NCI-H146 treated with DMSO at 0.1 percent for 48 hours (cell line): ENCODE data around the gene MYO7A.

Experiments
- DNase-seq: peaks from one replicate; lab custom pipeline; 2025; ENCODE audit not compliant: unreplicated experiment; lab: John Stamatoyannopoulos, UW

MYO7A gene

DNA sequence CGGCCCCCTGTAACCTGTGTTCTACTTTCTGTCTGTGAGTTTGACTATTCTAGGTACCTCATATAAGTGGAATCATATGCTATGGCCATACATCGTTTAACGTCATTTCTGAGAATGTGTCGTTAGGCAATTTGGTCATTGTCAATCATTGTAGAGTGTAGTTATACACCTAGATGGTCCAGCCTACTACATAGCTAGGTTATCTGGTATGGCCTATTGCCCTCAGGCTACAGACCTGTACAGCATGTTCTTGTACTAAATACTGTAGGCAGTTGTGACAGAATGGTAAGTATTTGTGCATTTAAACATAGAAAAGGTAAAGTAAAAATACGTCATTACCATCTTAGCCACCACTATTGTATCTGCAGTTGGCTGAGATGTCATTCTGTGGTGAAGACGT, 35.2 kb downstream of the MYO7A start:
- no peak for DNase-seq

- no peak for DNase-seq
Observed at GRCh38 chr11:77165066-77165465, 37.0 kb downstream of the MYO7A start.

DNA sequence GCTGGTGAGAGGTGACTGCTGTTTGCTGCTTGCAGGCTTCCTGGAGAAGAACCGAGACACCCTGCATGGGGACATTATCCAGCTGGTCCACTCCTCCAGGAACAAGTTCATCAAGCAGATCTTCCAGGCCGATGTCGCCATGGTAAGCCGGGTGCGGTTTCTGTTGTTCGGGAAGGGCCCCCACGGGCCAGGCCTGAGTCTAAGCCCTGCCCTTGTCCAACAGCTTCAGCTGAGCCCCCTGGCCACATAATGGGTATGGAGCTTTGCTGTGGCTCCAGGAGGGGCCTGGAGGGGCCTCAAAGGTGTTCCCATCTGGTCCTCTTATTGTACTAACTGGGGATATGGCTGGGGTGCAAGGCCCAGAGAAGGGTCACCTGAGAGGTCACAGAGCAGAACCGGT, 38.0 kb downstream of the MYO7A start:
- DNase-seq = no peak

- DNase-seq = no peak
Observed at GRCh38 chr11:77167111-77167626, 39.1 kb downstream of the MYO7A start.

DNA sequence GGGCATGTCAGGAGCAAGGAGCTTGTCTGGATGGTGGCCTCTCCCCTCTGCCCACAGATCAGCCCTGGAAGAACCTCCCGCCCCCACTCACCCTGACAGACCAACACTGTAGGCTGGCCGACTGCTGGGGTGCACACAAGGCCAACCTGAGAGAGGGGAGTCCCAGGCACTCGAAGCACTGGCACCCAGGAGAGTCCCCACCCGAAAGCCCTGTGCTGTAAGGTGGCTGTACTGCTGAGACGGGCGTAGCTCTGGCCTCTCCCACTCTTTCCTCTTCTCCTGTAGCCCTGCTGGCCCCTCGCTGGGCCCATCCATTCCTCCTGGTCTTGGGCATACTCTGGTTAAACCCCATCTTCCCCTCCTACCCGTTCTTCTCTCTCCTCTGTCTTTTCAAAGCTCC, 39.7 kb downstream of the MYO7A start:
- no peak for DNase-seq

- no peak for DNase-seq
Observed at GRCh38 chr11:77170107-77170506, 42.1 kb downstream of the MYO7A start.

DNA sequence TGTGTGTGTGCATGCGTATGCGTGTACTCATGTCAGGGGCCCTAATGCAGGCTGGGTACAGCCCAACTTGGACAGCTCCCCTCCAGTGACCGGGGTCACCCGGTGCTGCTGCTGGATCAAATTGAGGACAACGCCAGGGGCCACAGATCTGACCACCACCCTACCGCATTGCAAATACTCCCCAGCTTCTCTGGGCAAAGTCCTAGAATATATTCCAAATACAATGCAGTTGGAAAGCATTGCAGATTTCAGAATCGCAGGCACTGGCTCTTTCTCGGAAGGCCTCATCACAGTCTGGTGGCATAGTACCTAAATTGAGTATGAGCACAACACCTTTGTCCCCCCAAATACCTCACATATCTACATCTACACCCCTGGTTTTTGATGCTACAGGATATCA, 43.2 kb downstream of the MYO7A start:
- no peak for DNase-seq

- no peak for DNase-seq
Observed at GRCh38 chr11:77171885-77172665, 44.0 kb downstream of the MYO7A start.

GRCh38 chr11:77172666-77172982, 44.6 kb downstream of the MYO7A start:
- no peak for DNase-seq

DNA sequence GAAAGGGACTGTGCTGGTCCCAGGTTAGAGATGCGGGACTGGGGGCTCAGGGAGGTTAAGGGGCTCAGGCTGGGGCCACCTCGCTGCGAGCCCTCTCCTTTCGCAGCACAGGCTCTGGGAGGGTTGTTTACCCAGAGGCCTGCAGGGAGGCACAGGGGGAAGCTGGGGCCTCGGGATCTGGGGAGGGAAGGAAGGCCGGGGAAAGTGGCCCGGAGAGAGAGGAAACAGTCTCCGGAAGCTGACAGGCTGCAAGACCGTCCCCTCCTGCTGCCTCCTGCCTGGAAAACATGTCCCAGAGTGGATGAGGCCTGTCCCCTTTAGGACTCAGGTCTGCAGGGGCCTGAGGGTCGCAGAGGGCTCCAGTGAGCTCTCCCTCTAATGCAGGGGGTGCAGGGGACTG, 45.4 kb downstream of the MYO7A start:
- no peak for DNase-seq

- DNase-seq = peak; percentile 72
Observed at GRCh38 chr11:77174559-77174958, 46.5 kb downstream of the MYO7A start.

DNA sequence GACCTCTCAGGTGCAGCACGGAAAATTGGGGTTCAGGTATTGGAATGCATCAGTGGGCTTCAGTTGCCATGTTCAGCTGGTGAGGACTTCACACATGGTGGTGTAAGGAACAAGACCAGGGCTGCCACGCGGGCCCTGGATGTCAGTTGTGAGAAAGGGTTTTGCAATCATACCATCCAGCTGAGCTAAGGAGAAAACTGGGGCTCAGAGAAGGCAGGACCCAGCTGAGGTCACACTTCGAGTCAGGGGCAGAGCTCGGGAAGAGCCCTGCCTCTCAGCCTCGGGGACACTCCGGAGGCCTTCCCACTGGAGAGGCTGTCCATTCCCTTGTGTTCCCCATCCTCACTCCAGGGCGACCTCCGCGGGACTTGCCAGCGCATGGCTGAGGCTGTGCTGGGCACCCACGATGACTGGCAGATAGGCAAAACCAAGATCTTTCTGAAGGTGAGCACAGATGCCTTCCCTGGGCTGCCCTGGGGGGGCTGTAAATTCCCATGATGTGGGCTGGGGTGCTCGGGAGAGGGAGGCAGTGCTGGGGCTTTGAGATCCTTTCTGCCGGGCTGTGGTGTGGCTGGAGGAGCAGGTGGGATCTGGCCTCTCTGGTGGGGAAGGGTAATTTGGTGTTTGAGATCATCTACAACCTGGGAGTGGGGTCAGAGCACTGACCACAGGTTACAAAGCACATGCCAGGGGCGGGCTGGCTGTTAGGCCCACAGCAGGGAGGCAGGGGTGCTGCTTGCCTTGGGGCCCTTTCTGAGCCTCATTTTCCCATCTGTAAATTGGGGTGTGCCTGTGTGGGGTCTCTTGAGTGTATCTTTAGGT, 47.2 kb downstream of the MYO7A start:
- no peak for DNase-seq

DNA sequence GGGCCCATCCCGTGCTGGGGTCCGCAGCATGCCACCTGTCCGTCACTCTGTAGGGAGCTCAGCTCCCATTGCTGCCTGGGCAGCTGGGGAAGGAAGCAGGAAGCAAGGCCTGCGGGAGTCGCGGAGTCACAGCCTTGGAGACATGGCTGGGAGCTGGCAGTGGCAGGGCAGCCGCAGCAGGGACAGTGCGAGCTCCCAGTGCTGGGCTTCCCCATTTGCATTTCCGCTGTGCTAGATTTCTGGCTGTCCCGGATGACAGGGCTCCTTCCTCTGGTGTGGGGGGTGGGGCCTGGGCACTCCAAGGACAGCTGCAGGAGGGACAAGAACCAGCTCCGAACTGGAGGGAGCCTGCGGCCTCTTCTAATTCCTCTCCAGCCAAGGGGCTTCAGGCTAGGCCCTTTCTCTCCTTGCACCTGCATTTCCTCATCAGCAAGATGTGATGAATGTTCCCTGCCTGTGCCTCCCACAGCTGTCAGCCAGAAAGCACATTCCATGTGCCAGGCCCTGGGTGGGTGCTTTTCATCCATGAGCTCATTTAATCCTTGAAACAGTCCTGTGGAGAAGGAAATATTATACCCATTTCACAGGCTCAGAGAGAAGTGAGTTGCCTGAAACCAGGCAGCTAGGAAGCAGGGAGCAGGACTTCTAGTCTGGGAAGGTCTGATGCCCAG, 48.0 kb downstream of the MYO7A start:
- no peak for DNase-seq

GRCh38 chr11:77176996-77177395, 49.0 kb downstream of the MYO7A start:
- DNase-seq = no peak

- no peak for DNase-seq
Observed at GRCh38 chr11:77178150-77178549, 50.1 kb downstream of the MYO7A start.

- DNase-seq = no peak
Observed at GRCh38 chr11:77179048-77179447, 51.0 kb downstream of the MYO7A start.

- no peak for DNase-seq
Observed at GRCh38 chr11:77179681-77180080, 51.6 kb downstream of the MYO7A start.

DNA sequence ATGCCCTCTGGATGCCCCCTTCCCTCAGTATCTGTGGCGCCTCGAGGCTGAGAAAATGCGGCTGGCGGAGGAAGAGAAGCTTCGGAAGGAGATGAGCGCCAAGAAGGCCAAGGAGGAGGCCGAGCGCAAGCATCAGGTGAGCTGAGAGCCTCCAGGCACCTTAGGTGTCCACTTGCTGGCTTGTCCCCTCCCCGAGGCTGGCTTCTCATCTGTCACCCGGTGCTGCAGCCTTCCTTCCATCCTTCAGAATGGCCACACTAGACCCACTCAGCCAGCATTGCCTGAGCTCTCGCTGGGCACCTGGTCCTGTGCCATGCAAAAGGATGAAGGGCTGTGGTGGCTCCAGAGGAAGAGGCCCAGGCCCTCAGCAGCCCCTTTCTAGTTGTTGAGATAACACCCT, 52.3 kb downstream of the MYO7A start:
- no peak for DNase-seq

DNA sequence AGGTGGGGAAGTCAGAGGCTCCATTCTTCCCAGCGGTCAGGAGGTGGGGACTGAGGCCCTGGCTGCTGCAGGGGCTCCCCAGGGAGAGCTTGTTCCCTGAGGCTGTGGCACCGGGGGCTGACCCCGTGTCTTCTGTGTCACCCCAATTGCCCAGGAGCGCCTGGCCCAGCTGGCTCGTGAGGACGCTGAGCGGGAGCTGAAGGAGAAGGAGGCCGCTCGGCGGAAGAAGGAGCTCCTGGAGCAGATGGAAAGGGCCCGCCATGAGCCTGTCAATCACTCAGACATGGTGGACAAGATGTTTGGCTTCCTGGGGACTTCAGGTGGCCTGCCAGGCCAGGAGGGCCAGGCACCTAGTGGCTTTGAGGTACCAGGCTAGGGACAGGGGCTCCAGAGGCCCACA, 53.2 kb downstream of the MYO7A start:
- DNase-seq = no peak

- no peak for DNase-seq
Observed at GRCh38 chr11:77181799-77182541, 53.9 kb downstream of the MYO7A start.
